ENCODE results near the gene PTPN3.
"Not testable (repeated sequence)": the region's sequence is repeated elsewhere in the genome, so short reads cannot be mapped to it uniquely, and the experiment has no call there.

The PTPN3 gene

DNA sequence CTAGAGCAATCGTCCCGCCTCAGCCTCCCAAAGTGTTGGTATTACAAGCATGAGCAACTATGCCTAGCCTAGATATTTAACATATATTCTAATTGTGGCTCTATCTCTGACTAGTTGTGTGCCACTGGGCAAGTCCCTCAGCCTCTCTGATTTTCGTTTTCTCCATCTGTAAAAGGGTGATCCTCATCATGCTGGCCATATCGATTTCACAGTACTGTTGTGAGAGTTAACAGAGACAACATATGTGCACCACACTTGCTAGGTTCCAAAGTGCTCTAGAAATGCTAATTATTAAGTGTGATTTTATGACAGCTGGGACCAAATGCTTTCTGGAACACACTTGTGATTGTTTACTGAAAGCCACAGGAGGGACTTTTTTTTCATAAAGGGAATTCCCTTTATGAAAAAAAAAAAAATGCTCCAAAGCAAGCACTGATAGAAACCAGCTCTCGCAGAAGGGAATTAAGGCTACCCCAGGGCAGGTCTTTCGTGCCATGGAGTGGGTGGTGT lies 98.8 kb downstream of the PTPN3 start:
- DNase-seq (ENCODE audit: low read depth in 2 of 2), result no peak

GRCh38 chr9:109391176-109391575 lies 106.9 kb downstream of the PTPN3 start:
- no peak for DNase-seq (ENCODE audit: low read depth in 2 of 2)

DNA sequence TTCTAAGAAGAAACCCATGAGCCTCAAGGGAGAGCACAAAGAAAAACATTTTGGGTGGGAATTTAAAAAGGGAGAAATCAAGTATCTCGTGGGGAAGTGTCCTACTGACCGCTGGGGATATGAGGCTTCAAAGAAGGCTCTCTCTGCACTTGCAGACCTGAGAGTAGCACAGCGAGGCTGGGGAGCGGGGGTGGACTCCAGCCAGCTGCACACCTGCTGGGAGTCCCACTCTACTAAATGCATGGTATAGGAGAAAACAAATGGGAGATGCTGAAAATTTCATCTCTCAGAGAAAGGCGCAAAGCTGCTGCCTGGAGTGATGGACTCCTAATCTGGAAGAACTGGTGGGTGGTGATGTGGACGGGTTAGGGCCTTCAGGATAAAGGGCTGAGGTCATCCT lies 110.3 kb downstream of the PTPN3 start:
- DNase-seq (ENCODE audit: low read depth in 2 of 2), result no peak

DNA sequence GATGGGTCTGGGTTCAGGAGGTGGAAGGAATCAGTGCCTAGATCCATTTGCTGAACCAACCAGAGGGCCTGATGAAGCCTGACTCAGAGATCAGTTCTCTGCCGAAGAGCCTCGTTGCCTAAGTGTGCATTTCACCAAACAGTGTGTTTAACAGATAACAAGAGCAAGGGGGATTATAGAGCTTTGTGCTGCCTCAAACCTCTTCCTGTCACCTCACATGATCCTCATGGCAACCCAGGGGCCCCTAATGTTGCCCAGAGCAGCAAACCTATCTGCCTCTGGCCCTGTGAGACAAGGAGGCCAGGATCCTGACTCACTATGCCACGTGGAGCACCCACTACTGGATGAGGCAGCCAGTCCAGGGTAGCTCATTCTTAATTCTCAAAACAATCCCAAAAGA lies 110.9 kb downstream of the PTPN3 start:
- DNase-seq (ENCODE audit: low read depth in 2 of 2), result no peak

DNA sequence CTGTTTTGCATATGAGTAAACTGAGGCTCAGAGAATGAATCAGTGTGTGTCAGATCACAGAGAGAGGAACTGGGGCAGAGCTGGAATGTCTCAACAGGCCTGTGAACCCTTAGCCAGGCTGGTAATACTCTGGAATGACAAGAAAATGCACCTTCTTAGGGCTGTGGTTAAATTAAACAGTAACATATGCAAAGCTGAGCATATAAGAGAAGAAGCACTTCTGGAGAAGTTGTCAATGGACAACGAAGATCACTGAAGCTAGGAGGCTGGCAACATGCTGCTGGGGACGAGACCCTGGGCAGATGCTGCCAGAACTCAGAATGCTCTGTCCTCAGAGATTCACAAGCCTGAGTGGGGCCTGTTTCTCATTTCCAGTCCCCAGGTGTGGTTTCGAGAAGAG lies 112.6 kb downstream of the PTPN3 start:
- DNase-seq (ENCODE audit: low read depth in 2 of 2), result no peak

DNA sequence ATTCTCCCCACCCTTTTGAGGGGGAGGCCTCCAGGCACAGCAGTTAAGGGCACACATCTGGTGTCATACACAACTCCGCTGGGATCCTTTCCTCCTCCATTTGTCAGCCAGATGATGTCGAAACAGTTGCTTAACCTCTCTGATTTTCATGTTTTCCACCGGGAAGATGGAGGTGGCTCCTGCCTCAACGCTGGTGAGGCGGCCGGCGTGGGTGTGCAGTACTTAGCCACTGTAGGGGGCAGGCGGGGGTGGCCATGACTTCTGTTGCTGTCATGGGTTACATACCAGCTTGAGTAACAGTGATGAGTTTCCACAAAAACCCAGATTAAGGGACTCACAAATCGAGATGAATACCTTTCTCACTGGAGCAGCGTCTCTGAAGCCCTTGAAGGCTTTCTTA lies 114.2 kb downstream of the PTPN3 start:
- no peak for DNase-seq (ENCODE audit: low read depth in 2 of 2)

GRCh38 chr9:109383356-109383755 lies 114.8 kb downstream of the PTPN3 start:
- DNase-seq (ENCODE audit: low read depth in 2 of 2), result no peak

DNA sequence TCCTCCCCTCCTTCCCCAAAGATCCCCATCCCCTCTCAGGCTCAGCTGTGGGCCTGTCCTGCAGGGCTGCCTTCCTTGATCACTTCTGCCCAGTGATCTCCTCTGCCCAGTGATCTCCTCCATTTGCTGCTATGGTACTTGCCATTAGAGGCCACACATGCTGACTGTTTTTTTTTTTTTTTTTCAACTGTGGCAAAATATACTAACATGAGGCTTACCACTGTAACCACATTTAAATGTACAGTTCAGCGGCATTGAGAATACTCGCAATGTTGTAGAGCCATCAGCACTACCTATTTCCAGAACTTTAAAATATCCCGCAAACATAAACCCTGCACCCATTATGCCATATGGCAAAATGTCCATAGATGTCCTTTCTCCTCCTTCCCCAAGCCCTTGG lies 115.5 kb downstream of the PTPN3 start:
- no peak for DNase-seq (ENCODE audit: low read depth in 2 of 2)

GRCh38 chr9:109382182-109382581 lies 115.9 kb downstream of the PTPN3 start:
- no peak for DNase-seq (ENCODE audit: low read depth in 2 of 2)

GRCh38 chr9:109381011-109381729 lies 116.9 kb downstream of the PTPN3 start:
- no peak for DNase-seq (ENCODE audit: low read depth in 2 of 2)

- DNase-seq (ENCODE audit: low read depth in 2 of 2), result no peak
These were observed 118.6 kb downstream of the PTPN3 start for GRCh38 chr9:109379513-109379912.

GRCh38 chr9:109378316-109378715 lies 119.8 kb downstream of the PTPN3 start:
- DNase-seq (ENCODE audit: low read depth in 2 of 2), result no peak

DNA sequence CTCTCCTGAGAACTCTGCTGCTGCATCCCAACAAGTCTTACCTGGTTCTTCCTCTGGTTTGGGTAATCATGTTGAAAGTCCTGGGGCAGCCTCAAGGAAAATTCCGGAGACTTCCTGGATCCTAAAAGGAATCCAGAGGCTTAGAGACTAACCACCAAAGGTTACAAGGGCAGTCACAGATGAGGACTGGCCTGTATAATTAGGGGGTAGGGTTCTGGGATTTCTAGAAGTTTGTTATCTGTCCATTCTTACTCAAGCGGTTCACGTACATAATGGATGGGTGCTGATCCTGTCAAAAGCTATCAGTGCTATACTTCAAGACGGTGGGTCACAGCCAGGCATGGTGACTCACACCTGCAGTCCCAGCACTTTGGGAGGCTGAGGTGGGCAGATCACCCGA lies 125.9 kb downstream of the PTPN3 start:
- no peak for DNase-seq (ENCODE audit: low read depth in 2 of 2)

- DNase-seq (ENCODE audit: low read depth in 2 of 2), result no peak
These were observed 126.7 kb downstream of the PTPN3 start for GRCh38 chr9:109371374-109371773.

- no peak for DNase-seq (ENCODE audit: low read depth in 2 of 2)
These were observed 128.8 kb downstream of the PTPN3 start for GRCh38 chr9:109369285-109369684.

- DNase-seq (ENCODE audit: low read depth in 2 of 2), result no peak
These were observed 137.3 kb downstream of the PTPN3 start for GRCh38 chr9:109360771-109361170.

- not testable (repeated sequence) for DNase-seq (ENCODE audit: low read depth in 2 of 2)
These were observed 139.0 kb downstream of the PTPN3 start for GRCh38 chr9:109358968-109359603.

- no peak for DNase-seq (ENCODE audit: low read depth in 2 of 2)
These were observed 142.4 kb downstream of the PTPN3 start for GRCh38 chr9:109355564-109356297.

DNA sequence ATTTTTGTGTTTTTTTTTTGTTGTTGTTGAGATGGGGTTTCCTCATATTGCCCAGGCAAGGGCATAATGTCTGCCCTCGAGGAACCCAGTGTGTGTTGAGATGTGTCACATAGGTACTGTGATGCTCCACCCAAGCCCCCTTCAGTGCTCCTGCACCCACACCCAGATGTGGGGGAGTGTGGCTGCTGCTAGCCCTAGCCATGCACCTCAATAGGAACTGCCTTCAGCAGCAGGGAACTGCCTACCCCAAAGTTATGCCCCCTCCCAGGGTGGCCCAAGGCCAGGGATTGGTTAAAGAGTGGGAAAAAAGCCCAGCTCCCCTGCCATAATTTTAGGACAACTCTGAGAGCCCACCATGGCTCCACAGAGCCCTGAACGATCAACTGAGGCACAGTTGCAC lies 143.9 kb downstream of the PTPN3 start:
- DNase-seq (ENCODE audit: low read depth in 2 of 2), result no peak

- DNase-seq (ENCODE audit: low read depth in 2 of 2), result no peak
These were observed 147.1 kb downstream of the PTPN3 start for GRCh38 chr9:109351032-109351431.

GRCh38 chr9:109349421-109349846 lies 148.7 kb downstream of the PTPN3 start:
- DNase-seq (ENCODE audit: low read depth in 2 of 2), result no peak

DNA sequence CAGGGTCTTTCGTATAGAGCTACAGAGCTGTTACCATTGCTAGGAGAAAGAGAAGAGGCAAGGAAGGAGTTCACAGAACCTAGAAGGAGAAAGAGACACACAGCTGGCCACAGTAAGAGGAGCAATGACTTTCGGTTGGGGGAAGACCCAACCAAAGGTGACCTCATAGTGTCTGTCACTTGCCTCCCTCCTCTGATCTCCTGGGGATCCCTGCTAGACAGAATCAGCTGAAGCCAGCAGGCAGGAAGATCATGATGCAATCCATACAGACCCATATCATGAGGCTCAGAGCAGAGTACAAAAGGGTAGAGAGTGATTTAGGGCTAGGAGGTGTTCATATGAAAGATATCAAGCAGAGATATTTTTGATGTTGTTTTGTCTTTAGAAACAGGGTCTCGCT lies 151.2 kb downstream of the PTPN3 start:
- DNase-seq (ENCODE audit: low read depth in 2 of 2), result no peak

DNA sequence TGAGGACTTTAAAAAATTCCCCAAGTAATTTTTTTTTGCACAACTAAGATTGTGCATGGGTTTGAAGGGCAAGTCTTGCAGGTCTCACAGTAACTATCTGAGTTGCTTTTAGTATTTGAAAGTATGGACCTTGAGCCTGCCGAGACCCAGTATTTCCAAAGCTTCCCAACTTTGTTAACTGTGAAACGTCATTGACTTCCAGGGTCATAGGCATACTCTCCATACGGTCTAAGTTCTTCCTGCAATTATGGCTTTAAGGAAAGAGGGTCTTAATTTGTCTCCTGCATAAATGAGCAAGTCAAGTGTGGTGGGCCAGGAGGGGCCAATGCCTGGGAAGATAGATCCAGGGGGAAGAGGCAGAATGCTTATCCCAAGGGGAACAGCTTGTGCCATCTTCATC lies 153.2 kb downstream of the PTPN3 start:
- DNase-seq (ENCODE audit: low read depth in 2 of 2), result no peak
